H1 (cell line): ENCODE results near the gene KIF26B. TPM values are rescaled to one million over a fixed set of nuclear protein-coding genes. Genes with fewer than 3 reads are reported as not detected.

ENCODE experiments used
- CTCF ChIA-PET: fragments of 300-600 bp; sonication (Branson Sonifier 250); formaldehyde crosslinking; loops from one replicate; lab custom pipeline; 2021; ENCODE audit not compliant: partially characterized antibody; lab: Charles Lee
- POLR2A ChIA-PET: fragments of 300-600 bp; sonication (Branson Sonifier 250); formaldehyde crosslinking; loops from one replicate; lab custom pipeline; 2021; ENCODE audit warnings: inconsistent platforms; ENCODE audit not compliant: partially characterized antibody; lab: Charles Lee
- DNase-seq, 2 experiments: peaks; one replicate each; pipeline versions ENCODE4 v3.0.0 to v3.0.0-alpha.2; 2010 to 2022; ENCODE audit warnings: low spot score in 2 of 2, low read depth in 1 of 2, mixed read lengths in 1 of 2
- FAIRE-seq: peaks from 2 replicates; lab custom pipeline; 2011; peaks lifted over from hg19 to GRCh38; lab: Jason Lieb, UNC
- H2AFZ ChIP-seq: 2 replicates; pipeline ENCODE4 v1.8.1; 2012; ENCODE audit warnings: low read length, inconsistent platforms
- H2AK5ac ChIP-seq: 2 replicates; pipeline ENCODE4 v1.6.1; 2013; ENCODE audit warnings: low read depth, low read length
- H2BK120ac ChIP-seq: replicated peaks from 2 replicates; pipeline ENCODE3; 2013; ENCODE audit warnings: low read depth, low read length, inconsistent platforms
- H2BK12ac ChIP-seq: 2 replicates; pipeline ENCODE4 v1.6.1; 2013; ENCODE audit warnings: low read depth, low read length
- H2BK15ac ChIP-seq: 2 replicates; pipeline ENCODE4 v1.6.1; 2013; ENCODE audit warnings: low read length
- H2BK20ac ChIP-seq: 2 replicates; pipeline ENCODE4 v1.6.1; 2013; ENCODE audit warnings: low read length
- H2BK5ac ChIP-seq: 2 replicates; pipeline ENCODE4 v1.6.1; 2013; ENCODE audit warnings: low read depth, low read length
- H3K14ac ChIP-seq: 2 replicates; pipeline ENCODE4 v1.6.1; 2013; ENCODE audit warnings: inconsistent platforms; ENCODE audit not compliant: insufficient read length
- H3K18ac ChIP-seq: 2 replicates; pipeline ENCODE4 v1.6.1; 2013; ENCODE audit warnings: low read length; ENCODE audit errors: extremely low read depth
- H3K23ac ChIP-seq: 2 replicates; pipeline ENCODE4 v1.6.1; 2013; ENCODE audit warnings: inconsistent platforms; ENCODE audit not compliant: insufficient read length
- H3K23me2 ChIP-seq: 2 replicates; pipeline ENCODE4 v1.6.1; 2013; ENCODE audit warnings: low read depth, low read length
- H3K27ac ChIP-seq: 2 replicates; pipeline ENCODE4 v1.6.1; 2011; ENCODE audit warnings: low read depth, low read length, inconsistent platforms
- H3K27me3 ChIP-seq, 4 experiments: replicated peaks in 1 of 4; 1 replicate in 1 of 4; 2 replicates in 3 of 4; pipeline versions ENCODE4 v1.6.1 to v1.8.1; 2011 to 2013; ENCODE audit warnings: low read length in 3 of 4, mild to moderate bottlenecking in 3 of 4, inconsistent platforms in 2 of 4, mixed read lengths in 2 of 4, moderate library complexity in 1 of 4; ENCODE audit not compliant: control insufficient read depth in 3 of 4, insufficient read depth in 3 of 4; ENCODE audit errors: extremely low read depth in 1 of 4
- H3K36me3 ChIP-seq, 4 experiments: 2 replicates each; pipeline versions ENCODE4 v1.6.1 to v1.8.1; 2011 to 2013; ENCODE audit warnings: mild to moderate bottlenecking in 4 of 4, low read length in 3 of 4, moderate library complexity in 2 of 4, control low read depth in 1 of 4, inconsistent platforms in 1 of 4; ENCODE audit not compliant: insufficient read depth in 4 of 4, control insufficient read depth in 2 of 4
- H3K4ac ChIP-seq: replicated peaks from 2 replicates; pipeline ENCODE3; 2013; ENCODE audit warnings: low read length, low read depth, mixed read lengths, inconsistent platforms; ENCODE audit not compliant: insufficient read length
- H3K4me1 ChIP-seq, 4 experiments: replicated peaks in 1 of 4; 1 replicate in 1 of 4; 2 replicates in 3 of 4; pipeline versions ENCODE4 v1.6.1 to v1.8.1; 2011 to 2013; ENCODE audit warnings: low read length in 3 of 4, inconsistent platforms in 2 of 4, mixed read lengths in 1 of 4; ENCODE audit not compliant: insufficient read depth in 4 of 4, control insufficient read depth in 3 of 4
- H3K4me2 ChIP-seq, 2 experiments: 2 replicates each; pipeline versions ENCODE4 v1.6.1 to v1.8.1; 2011 to 2013; ENCODE audit warnings: low read depth in 2 of 2, low read length in 2 of 2, control low read depth in 1 of 2, inconsistent platforms in 1 of 2, mild to moderate bottlenecking in 1 of 2; ENCODE audit not compliant: insufficient read depth in 1 of 2
- H3K4me3 ChIP-seq, 4 experiments: fragments of 200-600, 300-600 bp in 1 of 4; sonication (generic), shearing (Covaris generic), sonication (Bioruptor Twin) in 1 of 4; 2 replicates each; pipeline versions ENCODE4 v1.5.1 to v1.8.1; 2011 to 2016; ENCODE audit warnings: low read length in 4 of 4, low read depth in 3 of 4, control low read depth in 2 of 4, inconsistent platforms in 2 of 4, mild to moderate bottlenecking in 2 of 4, mixed read lengths in 1 of 4, moderate library complexity in 1 of 4; ENCODE audit not compliant: insufficient read depth in 2 of 4; ENCODE audit errors: extremely low read depth in 1 of 4
- H3K56ac ChIP-seq: replicated peaks from 2 replicates; pipeline ENCODE3; 2013; ENCODE audit warnings: low read depth, mild to moderate bottlenecking, mixed read lengths, low read length, inconsistent platforms; ENCODE audit not compliant: insufficient read length
- H3K79me1 ChIP-seq: 2 replicates; pipeline ENCODE4 v1.6.1; 2013; ENCODE audit warnings: low read depth, low read length, control low read depth
- H3K79me2 ChIP-seq, 2 experiments: 2 replicates each; pipeline versions ENCODE4 v1.6.1 to v1.8.1; 2012 to 2013; ENCODE audit warnings: low read length in 2 of 2, mild to moderate bottlenecking in 2 of 2, inconsistent platforms in 1 of 2; ENCODE audit not compliant: insufficient read depth in 2 of 2, control insufficient read depth in 1 of 2
- H3K9ac ChIP-seq, 4 experiments: replicated peaks in 1 of 4; 1 replicate in 1 of 4; 2 replicates in 3 of 4; pipeline versions ENCODE4 v1.6.1 to v1.8.1; 2011 to 2013; ENCODE audit warnings: low read depth in 3 of 4, low read length in 3 of 4, control low read depth in 2 of 4, mild to moderate bottlenecking in 2 of 4, moderate library complexity in 2 of 4, inconsistent platforms in 1 of 4; ENCODE audit errors: extremely low read depth in 1 of 4
- H3K9me3 ChIP-seq, 2 experiments: 2 replicates each; pipeline versions ENCODE4 v1.6.1 to v1.8.1; 2012 to 2013; ENCODE audit warnings: mild to moderate bottlenecking in 2 of 2, moderate library complexity in 2 of 2, control low read depth in 1 of 2, inconsistent platforms in 1 of 2, low read depth in 1 of 2, low read length in 1 of 2, mixed read lengths in 1 of 2; ENCODE audit not compliant: insufficient read depth in 2 of 2
- H4K20me1 ChIP-seq, 2 experiments: replicated peaks in 1 of 2; 2 replicates each; pipeline versions ENCODE3 to v1.8.1; 2011 to 2013; ENCODE audit warnings: inconsistent platforms in 2 of 2, low read length in 2 of 2, mild to moderate bottlenecking in 1 of 2; ENCODE audit not compliant: insufficient read depth in 2 of 2, control insufficient read depth in 1 of 2
- H4K5ac ChIP-seq: 2 replicates; pipeline ENCODE4 v1.6.1; 2013; ENCODE audit warnings: low read length, low read depth, mixed read lengths, inconsistent platforms; ENCODE audit not compliant: insufficient read length
- H4K8ac ChIP-seq: 2 replicates; pipeline ENCODE4 v1.8.0; 2013; ENCODE audit warnings: mild to moderate bottlenecking, moderate library complexity, low read length, inconsistent platforms; ENCODE audit not compliant: insufficient read depth; ENCODE audit errors: extremely low read depth
- H4K91ac ChIP-seq: replicated peaks from 2 replicates; pipeline ENCODE3; 2013; ENCODE audit warnings: low read length, mixed read lengths, inconsistent platforms; ENCODE audit not compliant: insufficient read length
- BACH1 ChIP-seq: IDR thresholded peaks from 2 replicates; pipeline ENCODE4 v1.6.1; 2012; ENCODE audit warnings: low read length, improper control_type of control experiment
- CBX8 ChIP-seq: fragments of 300-800, 300-1000 bp; sonication (generic); IDR thresholded peaks from 2 replicates; pipeline ENCODE4 v1.7.1; 2016; ENCODE audit warnings: low read depth, low read length, borderline replicate concordance
- CHD2 ChIP-seq: IDR thresholded peaks from 2 replicates; pipeline ENCODE4 v1.6.1; 2012; ENCODE audit warnings: low read length, improper control_type of control experiment
- FOSL1 ChIP-seq: IDR thresholded peaks from 2 replicates; pipeline ENCODE4 v1.6.1; 2011; ENCODE audit warnings: mild to moderate bottlenecking, low read depth, low read length, moderate library complexity; ENCODE audit not compliant: insufficient read depth
- GABPA ChIP-seq: IDR thresholded peaks from 2 replicates; pipeline ENCODE4 v1.6.1; 2011; ENCODE audit warnings: mild to moderate bottlenecking, low read length, moderate library complexity, borderline replicate concordance; ENCODE audit not compliant: insufficient read depth
- NANOG ChIP-seq: IDR thresholded peaks from 2 replicates; pipeline ENCODE4 v1.6.1; 2011; ENCODE audit warnings: low read length, low read depth, mild to moderate bottlenecking, inconsistent platforms; ENCODE audit not compliant: insufficient read depth, poor library complexity, severe bottlenecking
- POLR2A ChIP-seq, 2 experiments: IDR thresholded peaks; 1 replicate in 1 of 2; 2 replicates in 1 of 2; pipeline ENCODE4 v1.6.1; 2011; ENCODE audit warnings: low read depth in 2 of 2, low read length in 2 of 2, mild to moderate bottlenecking in 2 of 2; ENCODE audit errors: control extremely low read depth in 1 of 2
- RBBP5 ChIP-seq: IDR thresholded peaks from 2 replicates; pipeline ENCODE4 v1.7.1; 2012; ENCODE audit warnings: low read depth, mild to moderate bottlenecking, inconsistent platforms, low read length, moderate library complexity, borderline replicate concordance
- SP4 ChIP-seq: IDR thresholded peaks from 2 replicates; pipeline ENCODE4 v1.6.1; 2012; ENCODE audit warnings: low read length, inconsistent platforms
- TAF1 ChIP-seq: IDR thresholded peaks from 2 replicates; pipeline ENCODE4 v1.6.1; 2011; ENCODE audit warnings: mild to moderate bottlenecking, low read depth, low read length
- TCF12 ChIP-seq: IDR thresholded peaks from 2 replicates; pipeline ENCODE4 v1.6.1; 2011; ENCODE audit warnings: low read depth, mild to moderate bottlenecking, low read length
- WGBS, 2 experiments: shearing (Covaris generic) in 1 of 2; methylation state at CpG; one replicate each; pipeline versions ENCODE4 v1.1.6 to v1.1.7; 2013 to 2015; ENCODE audit warnings: low lambda C conversion rate in 2 of 2, mixed read lengths in 2 of 2, inconsistent platforms in 1 of 2, low coverage in 1 of 2, missing lambda C conversion rate in 1 of 2; ENCODE audit not compliant: insufficient replicate concordance in 2 of 2, insufficient coverage in 1 of 2, insufficient read length in 1 of 2; ENCODE audit errors: extremely low coverage in 1 of 2, missing lambda C conversion rate in 1 of 2; 5-methylcytosine and 5-hydroxymethylcytosine counted together
- polyA plus RNA-seq, 7 experiments: library from polyadenylated mRNA; depleted of rRNA in 3 of 7; stranded (reverse) in 5 of 7; unstranded in 2 of 7; fragments of >200 nt in 5 of 7; fragments of 200-250 nt in 2 of 7; gene quantifications; 1 replicate in 5 of 7; 2 replicates in 1 of 7; 4 replicates in 1 of 7; pipeline versions ENCODE4 v1.2.1 to v1.2.3, GENCODE V29; 2011 to 2013; ENCODE audit warnings: missing spikeins in 2 of 7, mixed read lengths in 2 of 7
- total RNA-seq: library from RNA; stranded (reverse); fragmentation: NEBNext Ultra II Directional; extraction: Animal tissue kit (Norgen Biotek cat#: 25700); gene quantifications from 2 replicates; pipeline ENCODE4 v1.2.1, GENCODE V29; 2021

The KIF26B gene
- total and polyA plus RNA-seq, 2 of the 8 experiments (the other 6 are each of a cell fraction or from before 2014, with no cell fraction given): 0.06 to 0.28 TPM

GRCh38 chr1:245721488-245721887 is 566.7 kb downstream of the KIF26B start:
- H4K20me1 ChIP-seq: no peaks in the 10 kb centered on the region
- no peak overlapping the region for H2BK15ac ChIP-seq
- no peaks in the 10 kb centered on the region for H3K79me2 ChIP-seq
- H3K4ac ChIP-seq: no peak overlapping the region
- TF ChIP-seq CHD2 (no peak), BACH1 (no peak), TCF12 (no peak), FOSL1 (no peak), RBBP5 (no peak), GABPA (no peak), CBX8 (no peak), POLR2A (IDR thresholded peaks at IDR 0.05; ENCODE audit: control extremely low read depth in 1 of 2, low read depth in 2 of 2, low read length in 2 of 2) (no peak), TAF1 (no peak), SP4 (no peak), NANOG (no peak)
- H3K27ac ChIP-seq: no peak overlapping the region
- H2BK12ac ChIP-seq: no peak overlapping the region
- H3K56ac ChIP-seq: no peak overlapping the region
- no peak overlapping the region for H2BK120ac ChIP-seq
- FAIRE-seq: no peak
- ChIA-PET CTCF (interaction anchor here (1.2 kb wide), 1 partner anchor 54 kb away, joined by 3 read pairs; no protein-coding TSS in a partner anchor), POLR2A (no interaction called here)
- H4K5ac ChIP-seq: no peak overlapping the region
- H3K9ac ChIP-seq: no peak overlapping the region
- H3K18ac ChIP-seq: no peak overlapping the region
- no peaks in the 10 kb centered on the region for H3K23me2 ChIP-seq
- H3K79me1 ChIP-seq: no peaks in the 10 kb centered on the region
- H4K8ac ChIP-seq: no peak overlapping the region
- H3K4me1 ChIP-seq: no peaks in the 10 kb centered on the region
- H2BK5ac ChIP-seq: no peak overlapping the region
- no peak overlapping the region for H4K91ac ChIP-seq
- H3K27me3 ChIP-seq: no peaks in the 10 kb centered on the region
- H2BK20ac ChIP-seq: no peak overlapping the region
- no peak overlapping the region for H3K14ac ChIP-seq
- H3K23ac ChIP-seq: no peak overlapping the region
- no peak overlapping the region for H3K4me2 ChIP-seq
- 85% methylated on average over 4 of the region's 4 CpGs; no CpG with 5 or more reads in 1 of the 2 experiments for WGBS, 2 experiments
- no peak overlapping the region for H3K4me3 ChIP-seq
- H3K9me3 ChIP-seq: no peaks in the 10 kb centered on the region
- no peak overlapping the region for H2AFZ ChIP-seq
- no peak overlapping the region for H2AK5ac ChIP-seq
- H3K36me3 ChIP-seq: no peaks in the 10 kb centered on the region
- no peak for DNase-seq
